Measurements from ENCODE around the gene TTC23L.

DNA sequence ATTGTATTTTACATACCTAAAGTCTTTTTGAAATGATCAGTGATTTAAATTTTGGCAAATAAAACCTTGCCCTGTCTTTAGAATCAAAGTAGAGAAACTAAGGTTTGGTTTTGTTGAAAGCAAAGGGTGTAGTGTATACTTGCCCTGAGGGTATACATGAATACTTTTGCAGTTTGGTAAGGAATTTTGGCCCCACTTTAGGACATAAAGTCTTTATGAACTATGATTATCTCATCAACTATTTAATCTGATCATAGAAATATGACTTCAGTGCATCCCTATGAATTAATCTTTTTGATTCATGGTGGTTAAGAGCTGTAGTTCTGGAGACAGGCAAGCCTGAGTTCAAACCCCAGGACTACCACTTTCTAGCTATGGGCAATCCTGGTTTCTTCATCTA is 58.7 kb downstream of the TTC23L start:
- no peak for TF ChIP-seq EZH2 (IDR thresholded peaks at IDR 0.05; ENCODE audit: low read length, missing control alignments)
- TF ChIP-seq, protein P1, sequence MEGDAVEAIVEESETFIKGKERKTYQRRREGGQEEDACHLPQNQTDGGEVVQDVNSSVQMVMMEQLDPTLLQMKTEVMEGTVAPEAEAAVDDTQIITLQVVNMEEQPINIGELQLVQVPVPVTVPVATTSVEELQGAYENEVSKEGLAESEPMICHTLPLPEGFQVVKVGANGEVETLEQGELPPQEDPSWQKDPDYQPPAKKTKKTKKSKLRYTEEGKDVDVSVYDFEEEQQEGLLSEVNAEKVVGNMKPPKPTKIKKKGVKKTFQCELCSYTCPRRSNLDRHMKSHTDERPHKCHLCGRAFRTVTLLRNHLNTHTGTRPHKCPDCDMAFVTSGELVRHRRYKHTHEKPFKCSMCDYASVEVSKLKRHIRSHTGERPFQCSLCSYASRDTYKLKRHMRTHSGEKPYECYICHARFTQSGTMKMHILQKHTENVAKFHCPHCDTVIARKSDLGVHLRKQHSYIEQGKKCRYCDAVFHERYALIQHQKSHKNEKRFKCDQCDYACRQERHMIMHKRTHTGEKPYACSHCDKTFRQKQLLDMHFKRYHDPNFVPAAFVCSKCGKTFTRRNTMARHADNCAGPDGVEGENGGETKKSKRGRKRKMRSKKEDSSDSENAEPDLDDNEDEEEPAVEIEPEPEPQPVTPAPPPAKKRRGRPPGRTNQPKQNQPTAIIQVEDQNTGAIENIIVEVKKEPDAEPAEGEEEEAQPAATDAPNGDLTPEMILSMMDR (conservative IDR thresholded peaks at IDR 0.05 in 1 of 2, IDR thresholded peaks at IDR 0.05 in 1 of 2; ENCODE audit: low read depth in 1 of 2, low read length in 2 of 2), result no peak
